IMR-90 (cell line): ENCODE measurements around the gene HPSE2. TPM values are rescaled to one million over a fixed set of nuclear protein-coding genes. Genes with fewer than 3 reads are reported as not detected.
A peak's percentile ranks its signal among the peaks of the same experiment; 100 is the strongest.

ENCODE experiments used
- ATAC-seq: fragments of 200-7000 bp; cut with Tn5 transposase; 2 replicates; pipeline ENCODE4 v1.9.1; 2020; ENCODE audit warnings: low read depth, mild to moderate bottlenecking, moderate library complexity
- BruUV-seq: library from RNA; stranded (reverse); fragments of 400-500 nt; replicated peaks from 2 replicates; lab custom pipeline; 2021; lab: Mats Ljungman, UMichigan
- CTCF ChIA-PET: fragments of 300-600 bp; formaldehyde crosslinking; extraction: SDS; loops from one replicate; lab custom pipeline; 2021; ENCODE audit warnings: antibody characterized with exemption; lab: Yijun Ruan, JAX
- POLR2A ChIA-PET: fragments of 300-600 bp; sonication (Branson Sonifier 250); formaldehyde crosslinking; loops from one replicate; lab custom pipeline; 2022; ENCODE audit warnings: antibody characterized with exemption; ENCODE audit not compliant: unreplicated experiment; lab: Charles Lee
- DNase-seq: peaks from one replicate; pipeline ENCODE4 v3.0.0; 2013
- H2AFZ ChIP-seq: replicated peaks from 2 replicates; pipeline ENCODE3; 2013; ENCODE audit warnings: low read length, mild to moderate bottlenecking; ENCODE audit not compliant: poor library complexity
- H2AK5ac ChIP-seq: 2 replicates; pipeline ENCODE4 v1.6.1; 2013; ENCODE audit warnings: low read depth, low read length, inconsistent platforms
- H2AK9ac ChIP-seq: replicated peaks from 2 replicates; pipeline ENCODE3; 2013; ENCODE audit warnings: mild to moderate bottlenecking, low read depth, low read length, moderate library complexity; ENCODE audit not compliant: poor library complexity
- H2BK120ac ChIP-seq: 2 replicates; pipeline ENCODE4 v1.6.1; 2013; ENCODE audit warnings: low read depth, low read length, inconsistent platforms
- H2BK15ac ChIP-seq: 3 replicates; pipeline ENCODE4 v1.6.1; 2013; ENCODE audit warnings: low read depth, low read length, inconsistent platforms
- H2BK20ac ChIP-seq: 2 replicates; pipeline ENCODE4 v1.6.1; 2013; ENCODE audit warnings: low read depth, mild to moderate bottlenecking, inconsistent platforms, low read length, moderate library complexity
- H2BK5ac ChIP-seq: 2 replicates; pipeline ENCODE4 v1.6.1; 2013; ENCODE audit warnings: mild to moderate bottlenecking, low read depth, low read length, inconsistent platforms; ENCODE audit not compliant: poor library complexity, severe bottlenecking
- H3K14ac ChIP-seq: replicated peaks from 2 replicates; pipeline ENCODE4 v1.6.1; 2013; ENCODE audit warnings: low read depth, low read length, inconsistent platforms
- H3K18ac ChIP-seq: 2 replicates; pipeline ENCODE4 v1.6.1; 2013; ENCODE audit warnings: low read depth, low read length, control low read depth
- H3K23ac ChIP-seq: 2 replicates; pipeline ENCODE4 v1.6.1; 2013; ENCODE audit warnings: low read depth, low read length, inconsistent platforms
- H3K27ac ChIP-seq: 2 replicates; pipeline ENCODE4 v1.5.1; 2013; ENCODE audit warnings: mild to moderate bottlenecking, control low read depth, low read length; ENCODE audit not compliant: insufficient read depth
- H3K27me3 ChIP-seq: 2 replicates; pipeline ENCODE4 v1.6.1; 2013; ENCODE audit warnings: low read length; ENCODE audit not compliant: control insufficient read depth, insufficient read depth
- H3K36me3 ChIP-seq: 2 replicates; pipeline ENCODE4 v1.6.1; 2013; ENCODE audit warnings: low read length, mixed read lengths; ENCODE audit not compliant: control insufficient read depth, insufficient read depth
- H3K4ac ChIP-seq: 2 replicates; pipeline ENCODE4 v1.6.1; 2013; ENCODE audit warnings: low read depth, low read length, inconsistent platforms
- H3K4me1 ChIP-seq: 2 replicates; pipeline ENCODE4 v1.6.1; 2013; ENCODE audit warnings: low read length, mixed read lengths; ENCODE audit not compliant: control insufficient read depth, insufficient read depth
- H3K4me2 ChIP-seq: 2 replicates; pipeline ENCODE4 v1.6.1; 2013; ENCODE audit warnings: low read depth, mild to moderate bottlenecking, control low read depth, low read length, moderate library complexity
- H3K4me3 ChIP-seq: 2 replicates; pipeline ENCODE4 v1.5.1; 2013; ENCODE audit warnings: low read depth, mild to moderate bottlenecking, control low read depth, low read length, moderate library complexity; ENCODE audit not compliant: insufficient read depth
- H3K56ac ChIP-seq: 2 replicates; pipeline ENCODE4 v1.6.1; 2013; ENCODE audit warnings: low read length, inconsistent platforms; ENCODE audit not compliant: insufficient read depth; ENCODE audit errors: extremely low read depth
- H3K79me1 ChIP-seq, 2 experiments: 2 replicates each; pipeline ENCODE4 v1.6.1; 2013; ENCODE audit warnings: low read length in 2 of 2, inconsistent platforms in 1 of 2, low read depth in 1 of 2
- H3K9ac ChIP-seq: 2 replicates; pipeline ENCODE4 v1.6.1; 2013; ENCODE audit warnings: low read depth, low read length, control low read depth
- H3K9me1 ChIP-seq: 2 replicates; pipeline ENCODE4 v1.6.1; 2013; ENCODE audit warnings: low read length, inconsistent platforms; ENCODE audit not compliant: insufficient read depth
- H3K9me3 ChIP-seq: 2 replicates; pipeline ENCODE4 v1.6.1; 2013; ENCODE audit warnings: low read length; ENCODE audit not compliant: control insufficient read depth, insufficient read depth
- H4K20me1 ChIP-seq: 2 replicates; pipeline ENCODE4 v1.6.1; 2013; ENCODE audit warnings: low read length, inconsistent platforms; ENCODE audit not compliant: insufficient read depth
- H4K5ac ChIP-seq: 2 replicates; pipeline ENCODE4 v1.6.1; 2013; ENCODE audit warnings: mild to moderate bottlenecking, low read depth, low read length, control low read depth
- H4K8ac ChIP-seq, 2 experiments: 2 replicates each; pipeline ENCODE4 v1.6.1; 2013; ENCODE audit warnings: low read depth in 2 of 2, low read length in 2 of 2, control low read depth in 1 of 2, inconsistent platforms in 1 of 2
- H4K91ac ChIP-seq: 2 replicates; pipeline ENCODE4 v1.6.1; 2013; ENCODE audit warnings: low read depth, low read length, inconsistent platforms; ENCODE audit not compliant: insufficient read depth
- BHLHE40 ChIP-seq: fragments of 150-350 bp; IDR thresholded peaks from 2 replicates; pipeline ENCODE4 v1.6.1; 2016; ENCODE audit warnings: mild to moderate bottlenecking, low read depth, low read length
- CEBPB ChIP-seq: IDR thresholded peaks from 2 replicates; pipeline ENCODE4 v1.6.1; 2012; ENCODE audit warnings: low read depth, low read length, improper control_type of control experiment
- CHD1 ChIP-seq: IDR thresholded peaks from 2 replicates; pipeline ENCODE4 v1.6.1; 2012; ENCODE audit warnings: low read depth, low read length, improper control_type of control experiment
- FOS ChIP-seq: fragments of 150-350 bp; IDR thresholded peaks from 2 replicates; pipeline ENCODE4 v1.6.1; 2016; ENCODE audit warnings: low read depth, low read length
- MAFK ChIP-seq: IDR thresholded peaks from 2 replicates; pipeline ENCODE4 v1.6.1; 2012; ENCODE audit warnings: low read depth, low read length, improper control_type of control experiment
- MXI1 ChIP-seq: IDR thresholded peaks from 2 replicates; pipeline ENCODE4 v1.6.1; 2012; ENCODE audit warnings: low read depth, mild to moderate bottlenecking, low read length, moderate library complexity, borderline replicate concordance
- NFE2L2 ChIP-seq: fragments of 150-350 bp; IDR thresholded peaks from 2 replicates; pipeline ENCODE4 v1.6.1; 2016; ENCODE audit warnings: low read depth, mild to moderate bottlenecking, low read length
- RAD21 ChIP-seq: IDR thresholded peaks from 2 replicates; pipeline ENCODE4 v1.6.1; 2012; ENCODE audit warnings: low read length, improper control_type of control experiment
- RCOR1 ChIP-seq: IDR thresholded peaks from 2 replicates; pipeline ENCODE4 v1.6.1; 2012; ENCODE audit warnings: mild to moderate bottlenecking, low read length, improper control_type of control experiment; ENCODE audit not compliant: insufficient replicate concordance
- RFX5 ChIP-seq: IDR thresholded peaks from 2 replicates; pipeline ENCODE4 v1.8.0; 2012; ENCODE audit warnings: low read depth, mild to moderate bottlenecking, low read length, moderate library complexity
- SMC3 ChIP-seq: fragments of 150-350 bp; IDR thresholded peaks from 2 replicates; pipeline ENCODE4 v1.6.1; 2016; ENCODE audit warnings: low read depth, mild to moderate bottlenecking, antibody characterized with exemption, low read length, moderate library complexity
- WGBS, 2 experiments: methylation state at CpG; one replicate each; pipeline versions ENCODE4 v1.1.5 to v1.1.7; 2013; ENCODE audit warnings: missing lambda C conversion rate in 2 of 2; ENCODE audit not compliant: insufficient read length in 1 of 2; ENCODE audit errors: extremely low coverage in 2 of 2; 5-methylcytosine and 5-hydroxymethylcytosine counted together
- dilution Hi-C: fragments of 300-500 bp; cut with HindIII; formaldehyde crosslinking; loops from one replicate; pipeline ENCODE4 v1.14.3; 2018; ENCODE audit warnings: low sequenced_read_pairs; ENCODE audit not compliant: unreplicated experiment
- in situ Hi-C: fragments of 300-500 bp; cut with MboI; formaldehyde crosslinking; loops from 3 replicates; pipeline ENCODE4 v1.14.3; 2019; ENCODE audit warnings: low sequenced_read_pairs, inconsistent platforms, mixed read lengths
- intact Hi-C: fragments of 100-400 bp; cut with micrococcal nuclease; formaldehyde crosslinking; loops from 2 replicates; pipeline ENCODE4 v1.10.0; 2022
- polyA plus RNA-seq, 3 experiments: library from polyadenylated mRNA; depleted of rRNA; stranded (reverse); fragments of >200 nt; gene quantifications; 2 replicates each; pipeline ENCODE4 v1.2.3, GENCODE V29; 2012; ENCODE audit warnings: low replicate concordance in 1 of 3
- total RNA-seq: library from RNA; depleted of rRNA; stranded (reverse); fragments of >200 nt; gene quantifications from 2 replicates; pipeline ENCODE4 v1.2.3, GENCODE V29; 2012
- TF ChIP-seq, protein P1 (sequence below): conservative IDR thresholded peaks from 2 replicates; pipeline ENCODE4 v1.5.1; 2012; ENCODE audit warnings: mild to moderate bottlenecking, low read depth, low read length, improper control_type of control experiment
- TF ChIP-seq, protein P2 (sequence below): fragments of 150-350 bp; IDR thresholded peaks from 2 replicates; pipeline ENCODE4 v1.6.1; 2017; ENCODE audit warnings: mild to moderate bottlenecking, antibody characterized with exemption, low read length, low read depth
- TF ChIP-seq, protein P3 (sequence below): fragments of 150-350 bp; IDR thresholded peaks from 2 replicates; pipeline ENCODE4 v1.6.1; 2016; ENCODE audit warnings: low read depth, mild to moderate bottlenecking, low read length, moderate library complexity, borderline replicate concordance

The HPSE2 gene
- total and polyA plus RNA-seq, 2 of the 4 experiments (the other 2 are of a cell fraction): not detected

DNA sequence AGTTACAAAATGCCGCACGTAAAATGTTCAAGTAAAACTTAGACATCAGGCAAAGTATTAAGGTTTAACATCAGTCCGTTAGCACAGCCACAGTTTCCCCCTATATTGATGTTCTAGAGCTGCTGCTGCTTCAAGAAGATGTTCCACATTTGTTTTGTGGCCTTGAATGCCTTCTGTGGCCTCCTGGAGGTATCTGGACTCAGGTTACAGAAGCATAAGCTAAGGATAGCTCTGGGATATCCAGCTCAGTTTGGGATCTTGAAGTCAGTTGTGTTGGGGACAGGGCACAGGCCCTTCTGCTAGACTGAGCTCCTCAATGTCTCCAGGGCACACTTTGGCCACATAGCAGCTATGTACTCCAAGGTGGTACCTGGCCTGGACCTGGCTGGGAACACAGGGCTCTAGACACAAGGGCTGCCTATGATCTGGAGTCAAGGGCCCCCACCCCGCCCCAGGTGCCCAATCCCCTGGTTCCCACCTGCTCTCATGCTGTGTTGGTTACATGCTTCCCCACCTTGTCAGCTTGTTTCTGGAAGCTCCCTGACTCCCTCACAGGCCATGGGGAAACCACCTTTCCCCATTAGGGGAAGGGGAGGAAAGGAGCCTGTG lies 825.4 kb downstream of the HPSE2 start:
- no peak overlapping the region for H2AFZ ChIP-seq
- H2BK120ac ChIP-seq: no peak overlapping the region
- no peak for TF ChIP-seq RAD21
- no peak for TF ChIP-seq SMC3
- no peak for TF ChIP-seq CEBPB
- TF ChIP-seq FOS: no peak
- TF ChIP-seq, protein P1, sequence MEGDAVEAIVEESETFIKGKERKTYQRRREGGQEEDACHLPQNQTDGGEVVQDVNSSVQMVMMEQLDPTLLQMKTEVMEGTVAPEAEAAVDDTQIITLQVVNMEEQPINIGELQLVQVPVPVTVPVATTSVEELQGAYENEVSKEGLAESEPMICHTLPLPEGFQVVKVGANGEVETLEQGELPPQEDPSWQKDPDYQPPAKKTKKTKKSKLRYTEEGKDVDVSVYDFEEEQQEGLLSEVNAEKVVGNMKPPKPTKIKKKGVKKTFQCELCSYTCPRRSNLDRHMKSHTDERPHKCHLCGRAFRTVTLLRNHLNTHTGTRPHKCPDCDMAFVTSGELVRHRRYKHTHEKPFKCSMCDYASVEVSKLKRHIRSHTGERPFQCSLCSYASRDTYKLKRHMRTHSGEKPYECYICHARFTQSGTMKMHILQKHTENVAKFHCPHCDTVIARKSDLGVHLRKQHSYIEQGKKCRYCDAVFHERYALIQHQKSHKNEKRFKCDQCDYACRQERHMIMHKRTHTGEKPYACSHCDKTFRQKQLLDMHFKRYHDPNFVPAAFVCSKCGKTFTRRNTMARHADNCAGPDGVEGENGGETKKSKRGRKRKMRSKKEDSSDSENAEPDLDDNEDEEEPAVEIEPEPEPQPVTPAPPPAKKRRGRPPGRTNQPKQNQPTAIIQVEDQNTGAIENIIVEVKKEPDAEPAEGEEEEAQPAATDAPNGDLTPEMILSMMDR: no peak
- TF ChIP-seq NFE2L2: no peak
- no peak for TF ChIP-seq RFX5
- TF ChIP-seq, protein P2, sequence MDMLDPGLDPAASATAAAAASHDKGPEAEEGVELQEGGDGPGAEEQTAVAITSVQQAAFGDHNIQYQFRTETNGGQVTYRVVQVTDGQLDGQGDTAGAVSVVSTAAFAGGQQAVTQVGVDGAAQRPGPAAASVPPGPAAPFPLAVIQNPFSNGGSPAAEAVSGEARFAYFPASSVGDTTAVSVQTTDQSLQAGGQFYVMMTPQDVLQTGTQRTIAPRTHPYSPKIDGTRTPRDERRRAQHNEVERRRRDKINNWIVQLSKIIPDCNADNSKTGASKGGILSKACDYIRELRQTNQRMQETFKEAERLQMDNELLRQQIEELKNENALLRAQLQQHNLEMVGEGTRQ: no peak
- TF ChIP-seq CHD1: no peak
- no peak for TF ChIP-seq MXI1
- TF ChIP-seq BHLHE40: no peak
- TF ChIP-seq, protein P3, sequence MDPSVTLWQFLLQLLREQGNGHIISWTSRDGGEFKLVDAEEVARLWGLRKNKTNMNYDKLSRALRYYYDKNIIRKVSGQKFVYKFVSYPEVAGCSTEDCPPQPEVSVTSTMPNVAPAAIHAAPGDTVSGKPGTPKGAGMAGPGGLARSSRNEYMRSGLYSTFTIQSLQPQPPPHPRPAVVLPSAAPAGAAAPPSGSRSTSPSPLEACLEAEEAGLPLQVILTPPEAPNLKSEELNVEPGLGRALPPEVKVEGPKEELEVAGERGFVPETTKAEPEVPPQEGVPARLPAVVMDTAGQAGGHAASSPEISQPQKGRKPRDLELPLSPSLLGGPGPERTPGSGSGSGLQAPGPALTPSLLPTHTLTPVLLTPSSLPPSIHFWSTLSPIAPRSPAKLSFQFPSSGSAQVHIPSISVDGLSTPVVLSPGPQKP: no peak
- TF ChIP-seq RCOR1: no peak
- TF ChIP-seq MAFK: no peak
- H2BK20ac ChIP-seq: no peak overlapping the region
- no peak overlapping the region for H2BK5ac ChIP-seq
- no TSS peak for BruUV-seq
- H3K4me3 ChIP-seq: no peak overlapping the region
- H3K27ac ChIP-seq: no peak overlapping the region
- no peaks in the 10 kb centered on the region for H3K27me3 ChIP-seq
- dilution Hi-C loops: no loop called here
- H3K18ac ChIP-seq: no peak overlapping the region; the same call in 1 of the 2 replicates
- peak overlapping the region; percentile 13; the same call in 1 of the 2 replicates for H3K4ac ChIP-seq
- H2AK5ac ChIP-seq: peak overlapping the region; percentile 7; the same call in 1 of the 2 replicates
- H3K36me3 ChIP-seq: peaks cover 3% of the 10 kb centered on the region; the same call in 1 of the 2 replicates
- no peak for ATAC-seq
- H3K23ac ChIP-seq: no peak overlapping the region
- no peak overlapping the region for H4K8ac ChIP-seq
- WGBS, 2 experiments: no CpG with 5 or more reads among the region's 4 CpGs
- no peak overlapping the region for H4K91ac ChIP-seq
- in situ Hi-C loops: no loop called here
- H4K20me1 ChIP-seq: peaks cover 8% of the 10 kb centered on the region; the same call in 1 of the 2 replicates
- ChIA-PET CTCF (no interaction called here), POLR2A (no interaction called here)
- H3K9me3 ChIP-seq: no peaks in the 10 kb centered on the region
- no peak overlapping the region for H4K5ac ChIP-seq
- H3K9me1 ChIP-seq: peaks cover 32% of the 10 kb centered on the region
- H3K4me2 ChIP-seq: no peak overlapping the region
- no peak overlapping the region for H3K14ac ChIP-seq
- peaks cover 14 to 47% of the 10 kb centered on the region in 2 experiments; a peak in 3 of 4 replicates for H3K79me1 ChIP-seq
- no peak for DNase-seq
- no peak overlapping the region for H3K9ac ChIP-seq
- no peak overlapping the region for H2BK15ac ChIP-seq
- peaks cover 30% of the 10 kb centered on the region for H3K4me1 ChIP-seq
- no peak overlapping the region for H2AK9ac ChIP-seq
- intact Hi-C loops: loop anchor here (10.0 kb wide), 1 partner anchor 235 kb away; no protein-coding TSS in a partner anchor
- no peak overlapping the region for H3K56ac ChIP-seq
